Erythroblast (primary cell): ENCODE data around the gene THEM5.
"Not testable (repeated sequence)": the region's sequence is repeated elsewhere in the genome, so short reads cannot be mapped to it uniquely, and the experiment has no call there.

Experiments used
- DNase-seq, 2 experiments: peaks; one replicate each; lab custom pipeline; 2025; lab: John Stamatoyannopoulos, UW
- GATA1 ChIP-seq: IDR thresholded peaks from 2 replicates; pipeline ENCODE4 v1.6.1; 2011; ENCODE audit warnings: low read depth, mild to moderate bottlenecking, control low read depth, low read length, moderate library complexity
- POLR2A ChIP-seq: IDR thresholded peaks from 2 replicates; pipeline ENCODE4 v1.6.1; 2011; ENCODE audit warnings: mild to moderate bottlenecking, low read length

The THEM5 gene

GRCh38 chr1:151882466-151882865 lies 29.0 kb upstream of the THEM5 start:
- no peak for DNase-seq

GRCh38 chr1:151881479-151881878 lies 28.0 kb upstream of the THEM5 start:
- TF ChIP-seq GATA1: no peak
- no peak for TF ChIP-seq POLR2A
- DNase-seq: peak in 1 of 2 experiments; percentile 20

More at GRCh38 chr1:151882466-151882865, 29.0 kb upstream of the THEM5 start:
- TF ChIP-seq POLR2A (no peak), GATA1 (no peak)

- TF ChIP-seq POLR2A (no peak), GATA1 (no peak)
- DNase-seq: no peak
Measured at GRCh38 chr1:151875419-151876097, 22.0 kb upstream of the THEM5 start.

GRCh38 chr1:151872776-151873175 lies 19.3 kb upstream of the THEM5 start:
- DNase-seq: not testable (repeated sequence)

GRCh38 chr1:151871284-151872030 lies 17.9 kb upstream of the THEM5 start:
- TF ChIP-seq GATA1 (no peak), POLR2A (no peak)
- no peak for DNase-seq

- no peak for DNase-seq
Measured at GRCh38 chr1:151868486-151868885, 15.0 kb upstream of the THEM5 start.

GRCh38 chr1:151867765-151868411 lies 14.4 kb upstream of the THEM5 start:
- DNase-seq: peak in 1 of 2 experiments; percentile 27

More at GRCh38 chr1:151868486-151868885, 15.0 kb upstream of the THEM5 start:
- TF ChIP-seq POLR2A: no peak
- no peak for TF ChIP-seq GATA1

GRCh38 chr1:151867321-151867720 lies 13.8 kb upstream of the THEM5 start:
- DNase-seq: no peak
- TF ChIP-seq GATA1 (no peak), POLR2A (no peak)

More at GRCh38 chr1:151867765-151868411, 14.4 kb upstream of the THEM5 start:
- TF ChIP-seq POLR2A (no peak), GATA1 (no peak)

- TF ChIP-seq POLR2A (no peak), GATA1 (no peak)
- DNase-seq: no peak
Measured at GRCh38 chr1:151864411-151864810, 10.9 kb upstream of the THEM5 start.

GRCh38 chr1:151862604-151863003 lies 9.1 kb upstream of the THEM5 start:
- TF ChIP-seq POLR2A (no peak), GATA1 (no peak)
- DNase-seq: peak; percentile 14 to 44

GRCh38 chr1:151860504-151861187 lies 7.1 kb upstream of the THEM5 start:
- DNase-seq: no peak
- no peak for TF ChIP-seq POLR2A
- no peak for TF ChIP-seq GATA1

- DNase-seq: no peak
- no peak for TF ChIP-seq POLR2A
- no peak for TF ChIP-seq GATA1
Measured at GRCh38 chr1:151859891-151860293, 6.4 kb upstream of the THEM5 start.

GRCh38 chr1:151858886-151859665 lies 5.6 kb upstream of the THEM5 start:
- no peak for DNase-seq
- TF ChIP-seq POLR2A (no peak), GATA1 (no peak)
